ENCODE measurements around the gene DSPP.
A peak's percentile ranks its signal among the peaks of the same experiment; 100 is the strongest.
"Not testable (repeated sequence)": the region's sequence is repeated elsewhere in the genome, so short reads cannot be mapped to it uniquely, and the experiment has no call there.

The DSPP gene
- 0 reads per million in 3 donors for total RNA-seq

- Histone ChIP-seq H3K27ac (ENCODE audit: insufficient read depth, low read length, poor library complexity, severe bottlenecking) (no peak within 1 kb of the TSS), H3K36me3 (ENCODE audit: control insufficient read depth, insufficient read depth, low read length) (no peaks in the 10 kb centered on the region), H3K9me3 (ENCODE audit: control insufficient read depth, low read length) (no peaks in the 10 kb centered on the region), H3K27me3 (replicated peaks; ENCODE audit: control insufficient read depth, insufficient read depth, low read length, poor library complexity, severe bottlenecking) (no peaks in the 10 kb centered on the region), H3K4me1 (ENCODE audit: control insufficient read depth, insufficient read depth, low read length, poor library complexity, severe bottlenecking) (no peaks in the 10 kb centered on the region), H3K4me3 (ENCODE audit: insufficient read depth, low read depth, low read length, poor library complexity, severe bottlenecking) (no peak within 1 kb of the TSS)
- DNase-seq = no peak
Observed at GRCh38 chr4:87608229-87608628, at the start of gene DSPP. Gene DSPP (plus strand): TSS chr4:87608529. CDS start chr4:87610909, 2,380 bp downstream.

DNA sequence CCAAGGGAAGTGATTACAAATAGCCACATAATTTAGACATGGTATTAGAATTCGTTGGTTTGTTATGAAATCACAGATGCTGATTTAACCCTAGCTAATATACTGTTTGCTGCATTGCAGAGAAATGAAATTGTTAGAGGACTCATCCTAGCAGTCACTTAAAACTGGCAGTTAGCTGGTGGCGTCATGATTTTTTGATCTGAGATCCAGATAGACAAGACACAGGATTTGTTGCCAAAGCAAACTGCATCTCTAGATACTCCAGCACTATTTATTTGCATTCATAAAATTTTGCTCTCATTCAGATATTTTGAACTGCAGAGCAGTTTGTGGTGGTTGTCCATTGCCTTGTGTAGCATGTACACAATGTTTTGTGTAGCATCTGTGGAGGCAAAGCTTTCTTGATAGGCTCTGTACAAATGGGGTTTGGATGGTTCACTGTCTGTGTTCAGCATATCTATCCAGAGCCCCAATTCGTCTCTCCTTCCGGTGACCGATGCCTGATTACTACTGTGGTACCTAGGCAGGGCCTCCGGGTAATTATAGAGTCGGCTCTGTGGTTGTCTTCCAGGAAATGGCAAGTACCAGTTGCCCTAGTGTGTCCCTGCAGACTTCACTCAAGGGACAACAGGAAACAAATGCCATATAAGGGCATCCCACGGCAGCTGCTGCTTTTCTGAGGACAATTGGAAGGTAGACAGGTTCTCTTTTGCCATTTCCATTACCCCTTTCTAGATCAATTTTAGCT, 49.1 kb upstream of the DSPP start:
- no peaks in the 10 kb centered on the region for H3K36me3 ChIP-seq (ENCODE audit: control insufficient read depth, insufficient read depth, low read length)
- H3K27me3 ChIP-seq (replicated peaks; ENCODE audit: control insufficient read depth, insufficient read depth, low read length, poor library complexity, severe bottlenecking) = no peaks in the 10 kb centered on the region
- peaks cover 3% of the 10 kb centered on the region for H3K4me1 ChIP-seq (ENCODE audit: control insufficient read depth, insufficient read depth, low read length, poor library complexity, severe bottlenecking)
- no peak overlapping the region for H3K27ac ChIP-seq (ENCODE audit: insufficient read depth, low read length, poor library complexity, severe bottlenecking)
- H3K4me3 ChIP-seq (ENCODE audit: insufficient read depth, low read depth, low read length, poor library complexity, severe bottlenecking) = no peak overlapping the region
- no peaks in the 10 kb centered on the region for H3K9me3 ChIP-seq (ENCODE audit: control insufficient read depth, low read length)
- DNase-seq = peak; percentile 2 to 12 (median 2)

DNA sequence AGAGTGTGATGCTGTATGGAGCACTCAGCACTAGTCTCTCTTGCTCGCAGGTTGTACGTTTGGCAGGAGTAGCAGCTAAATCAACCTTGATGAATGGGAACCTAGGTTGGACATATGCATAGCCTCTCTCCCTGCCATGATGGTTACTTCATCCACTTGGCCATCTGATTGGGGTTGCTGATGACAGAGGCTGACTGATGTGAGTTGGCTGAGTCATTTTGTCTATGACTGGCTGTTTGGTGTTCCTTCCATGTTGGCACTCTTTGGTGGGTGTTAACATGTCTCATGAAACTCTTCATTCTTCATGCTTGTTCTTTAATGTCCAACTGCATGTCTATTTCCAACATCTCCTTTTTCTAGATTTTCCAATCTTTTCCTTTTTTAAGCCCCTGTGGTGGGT, 47.5 kb upstream of the DSPP start:
- H3K27me3 ChIP-seq (replicated peaks; ENCODE audit: control insufficient read depth, insufficient read depth, low read length, poor library complexity, severe bottlenecking) = no peaks in the 10 kb centered on the region
- peaks cover 3% of the 10 kb centered on the region for H3K4me1 ChIP-seq (ENCODE audit: control insufficient read depth, insufficient read depth, low read length, poor library complexity, severe bottlenecking)
- no peaks in the 10 kb centered on the region for H3K9me3 ChIP-seq (ENCODE audit: control insufficient read depth, low read length)
- DNase-seq = no peak
- no peaks in the 10 kb centered on the region for H3K36me3 ChIP-seq (ENCODE audit: control insufficient read depth, insufficient read depth, low read length)
- no peak overlapping the region for H3K4me3 ChIP-seq (ENCODE audit: insufficient read depth, low read depth, low read length, poor library complexity, severe bottlenecking)
- no peak overlapping the region for H3K27ac ChIP-seq (ENCODE audit: insufficient read depth, low read length, poor library complexity, severe bottlenecking)

DNA sequence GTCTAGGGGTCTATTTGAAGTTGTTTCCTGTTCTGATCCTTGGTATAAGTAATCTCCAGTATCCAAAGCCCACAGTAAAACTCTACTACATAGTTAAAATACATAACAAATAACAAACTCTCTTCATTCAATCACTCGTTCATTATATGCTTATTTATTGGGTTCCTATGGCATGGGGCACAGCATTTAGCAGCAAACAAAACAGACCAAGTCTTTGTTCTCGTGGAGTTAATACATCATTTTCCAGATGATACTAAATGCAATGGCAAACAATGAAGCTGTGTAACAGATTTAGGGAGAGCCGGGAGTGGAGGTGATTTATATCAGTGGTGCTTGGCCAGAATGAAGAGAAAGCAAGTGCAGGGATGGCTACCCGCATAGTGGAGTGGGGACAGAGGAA, 42.6 kb upstream of the DSPP start:
- no peak for DNase-seq
- no peak overlapping the region for H3K27ac ChIP-seq (ENCODE audit: insufficient read depth, low read length, poor library complexity, severe bottlenecking)
- H3K36me3 ChIP-seq (ENCODE audit: control insufficient read depth, insufficient read depth, low read length) = no peaks in the 10 kb centered on the region
- H3K9me3 ChIP-seq (ENCODE audit: control insufficient read depth, low read length) = no peaks in the 10 kb centered on the region
- H3K4me3 ChIP-seq (ENCODE audit: insufficient read depth, low read depth, low read length, poor library complexity, severe bottlenecking) = no peak overlapping the region
- H3K27me3 ChIP-seq (replicated peaks; ENCODE audit: control insufficient read depth, insufficient read depth, low read length, poor library complexity, severe bottlenecking) = no peaks in the 10 kb centered on the region
- H3K4me1 ChIP-seq (ENCODE audit: control insufficient read depth, insufficient read depth, low read length, poor library complexity, severe bottlenecking) = no peaks in the 10 kb centered on the region

- Histone ChIP-seq H3K4me3 (ENCODE audit: insufficient read depth, low read depth, low read length, poor library complexity, severe bottlenecking) (no peak overlapping the region), H3K4me1 (ENCODE audit: control insufficient read depth, insufficient read depth, low read length, poor library complexity, severe bottlenecking) (no peaks in the 10 kb centered on the region), H3K9me3 (ENCODE audit: control insufficient read depth, low read length) (no peaks in the 10 kb centered on the region), H3K36me3 (ENCODE audit: control insufficient read depth, insufficient read depth, low read length) (no peaks in the 10 kb centered on the region), H3K27ac (ENCODE audit: insufficient read depth, low read length, poor library complexity, severe bottlenecking) (no peak overlapping the region), H3K27me3 (replicated peaks; ENCODE audit: control insufficient read depth, insufficient read depth, low read length, poor library complexity, severe bottlenecking) (no peaks in the 10 kb centered on the region)
- DNase-seq = no peak
Observed at GRCh38 chr4:87566276-87566675, 42.1 kb upstream of the DSPP start.

DNA sequence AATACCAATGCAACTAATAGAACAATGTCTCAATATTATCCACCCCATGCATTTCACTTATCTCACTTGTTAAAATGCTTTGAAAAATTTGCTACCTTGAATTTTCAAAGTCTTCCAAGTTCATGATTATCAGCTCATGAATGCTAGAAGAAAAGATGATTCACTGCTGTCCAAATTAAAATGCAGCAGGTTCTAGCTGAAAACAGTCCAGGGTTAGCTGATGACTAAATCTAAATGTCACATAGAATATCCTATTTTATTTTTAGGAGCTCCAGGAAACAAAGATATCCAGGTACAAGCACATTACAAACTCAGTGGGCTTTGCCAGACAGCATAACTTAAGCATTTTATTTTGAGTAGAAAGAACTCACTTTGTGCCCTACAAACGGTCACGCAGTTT, 41.1 kb upstream of the DSPP start:
- Histone ChIP-seq H3K27me3 (replicated peaks; ENCODE audit: control insufficient read depth, insufficient read depth, low read length, poor library complexity, severe bottlenecking) (no peaks in the 10 kb centered on the region), H3K36me3 (ENCODE audit: control insufficient read depth, insufficient read depth, low read length) (no peaks in the 10 kb centered on the region), H3K9me3 (ENCODE audit: control insufficient read depth, low read length) (no peaks in the 10 kb centered on the region), H3K4me1 (ENCODE audit: control insufficient read depth, insufficient read depth, low read length, poor library complexity, severe bottlenecking) (no peaks in the 10 kb centered on the region), H3K4me3 (ENCODE audit: insufficient read depth, low read depth, low read length, poor library complexity, severe bottlenecking) (no peak overlapping the region), H3K27ac (ENCODE audit: insufficient read depth, low read length, poor library complexity, severe bottlenecking) (no peak overlapping the region)
- no peak for DNase-seq

DNA sequence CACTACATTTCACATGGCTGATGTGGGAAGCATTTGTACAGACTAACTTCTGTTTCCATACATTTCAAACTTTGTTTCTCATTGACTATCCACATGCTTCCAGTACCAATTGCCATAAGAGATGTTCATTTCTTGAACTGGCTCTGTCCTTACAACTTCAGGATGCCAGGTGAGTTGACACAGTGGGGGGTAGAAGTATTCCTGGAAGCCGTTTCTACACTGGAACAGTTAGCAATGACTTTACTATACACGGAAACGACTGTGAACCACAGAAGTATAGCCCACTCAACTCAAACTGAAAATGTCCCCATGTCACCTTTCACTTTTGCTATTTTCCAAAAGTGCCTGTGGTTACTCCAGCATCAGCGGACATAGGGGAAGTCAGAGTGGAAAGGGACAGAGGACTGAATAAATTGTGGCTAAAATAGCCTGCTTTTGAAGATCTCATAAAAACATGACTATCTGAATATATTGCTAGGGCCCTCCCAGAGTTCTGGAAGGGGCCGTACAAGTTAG, 38.0 kb upstream of the DSPP start:
- no peaks in the 10 kb centered on the region for H3K36me3 ChIP-seq (ENCODE audit: control insufficient read depth, insufficient read depth, low read length)
- H3K27me3 ChIP-seq (replicated peaks; ENCODE audit: control insufficient read depth, insufficient read depth, low read length, poor library complexity, severe bottlenecking) = no peaks in the 10 kb centered on the region
- H3K27ac ChIP-seq (ENCODE audit: insufficient read depth, low read length, poor library complexity, severe bottlenecking) = no peak overlapping the region
- no peaks in the 10 kb centered on the region for H3K4me1 ChIP-seq (ENCODE audit: control insufficient read depth, insufficient read depth, low read length, poor library complexity, severe bottlenecking)
- no peak overlapping the region for H3K4me3 ChIP-seq (ENCODE audit: insufficient read depth, low read depth, low read length, poor library complexity, severe bottlenecking)
- DNase-seq = no peak
- H3K9me3 ChIP-seq (ENCODE audit: control insufficient read depth, low read length) = no peaks in the 10 kb centered on the region

GRCh38 chr4:87574376-87574775, 34.0 kb upstream of the DSPP start:
- H3K4me3 ChIP-seq (ENCODE audit: insufficient read depth, low read depth, low read length, poor library complexity, severe bottlenecking); H3K27ac ChIP-seq (ENCODE audit: insufficient read depth, low read length, poor library complexity, severe bottlenecking); H3K4me1 ChIP-seq (ENCODE audit: control insufficient read depth, insufficient read depth, low read length, poor library complexity, severe bottlenecking); H3K36me3 ChIP-seq (ENCODE audit: control insufficient read depth, insufficient read depth, low read length); H3K9me3 ChIP-seq (ENCODE audit: control insufficient read depth, low read length); H3K27me3 ChIP-seq (replicated peaks; ENCODE audit: control insufficient read depth, insufficient read depth, low read length, poor library complexity, severe bottlenecking); DNase-seq: not testable (repeated sequence)

- Histone ChIP-seq H3K27me3 (replicated peaks; ENCODE audit: control insufficient read depth, insufficient read depth, low read length, poor library complexity, severe bottlenecking) (no peaks in the 10 kb centered on the region), H3K27ac (ENCODE audit: insufficient read depth, low read length, poor library complexity, severe bottlenecking) (no peak overlapping the region)
- no peak for DNase-seq
Observed at GRCh38 chr4:87574996-87575395, 33.3 kb upstream of the DSPP start.

GRCh38 chr4:87575408-87575807, 32.9 kb upstream of the DSPP start:
- Histone ChIP-seq H3K4me1 (ENCODE audit: control insufficient read depth, insufficient read depth, low read length, poor library complexity, severe bottlenecking) (no peaks in the 10 kb centered on the region), H3K27me3 (replicated peaks; ENCODE audit: control insufficient read depth, insufficient read depth, low read length, poor library complexity, severe bottlenecking) (no peaks in the 10 kb centered on the region), H3K36me3 (ENCODE audit: control insufficient read depth, insufficient read depth, low read length) (no peaks in the 10 kb centered on the region), H3K27ac (ENCODE audit: insufficient read depth, low read length, poor library complexity, severe bottlenecking) (no peak overlapping the region), H3K4me3 (ENCODE audit: insufficient read depth, low read depth, low read length, poor library complexity, severe bottlenecking) (no peak overlapping the region), H3K9me3 (ENCODE audit: control insufficient read depth, low read length) (no peaks in the 10 kb centered on the region)
- no peak for DNase-seq

More at GRCh38 chr4:87574996-87575395, 33.3 kb upstream of the DSPP start:
- no peaks in the 10 kb centered on the region for H3K9me3 ChIP-seq (ENCODE audit: control insufficient read depth, low read length)
- no peaks in the 10 kb centered on the region for H3K36me3 ChIP-seq (ENCODE audit: control insufficient read depth, insufficient read depth, low read length)
- no peak overlapping the region for H3K4me3 ChIP-seq (ENCODE audit: insufficient read depth, low read depth, low read length, poor library complexity, severe bottlenecking)
- no peaks in the 10 kb centered on the region for H3K4me1 ChIP-seq (ENCODE audit: control insufficient read depth, insufficient read depth, low read length, poor library complexity, severe bottlenecking)
